Heart right ventricle (tissue), 16 donors: Measurements from ENCODE around the gene AKR1C2. TPM values are rescaled to one million over a fixed set of nuclear protein-coding genes. Genes with fewer than 3 reads are reported as not detected.
"Not testable (repeated sequence)": the region's sequence is repeated elsewhere in the genome, so short reads cannot be mapped to it uniquely, and the experiment has no call there.

Source experiments
- ATAC-seq, 8 donors: fragments of 200-7000 bp; cut with Tn5 transposase; one replicate each; pipeline ENCODE4 v1.9.1; 2020; ENCODE audit warnings: mild to moderate bottlenecking in 8 of 8, moderate library complexity in 8 of 8, moderate number of reproducible peaks in 1 of 8
- DNase-seq, 2 donors: peaks; one replicate each; pipeline ENCODE4 v3.0.0-alpha.2; 2020
- H3K27ac ChIP-seq, 10 donors: fragments of 200-600 bp; sonication (generic) in 2 of 10; one replicate each; pipeline versions ENCODE4 v1.5.0 to v1.8.0; 2020 to 2022; ENCODE audit warnings: mild to moderate bottlenecking in 3 of 10
- H3K27me3 ChIP-seq, 7 donors: fragments of 200-600 bp; one replicate each; pipeline ENCODE4 v1.8.0; 2021 to 2022; ENCODE audit warnings: mild to moderate bottlenecking in 2 of 7
- H3K36me3 ChIP-seq, 9 donors: fragments of 200-600 bp; sonication (generic) in 1 of 9; one replicate each; pipeline versions ENCODE4 v1.5.0 to v1.8.0; 2020 to 2022; ENCODE audit warnings: mild to moderate bottlenecking in 2 of 9
- H3K4me1 ChIP-seq, 9 donors: fragments of 200-600 bp; sonication (generic) in 1 of 9; one replicate each; pipeline versions ENCODE4 v1.5.0 to v1.8.0; 2020 to 2022; ENCODE audit warnings: mild to moderate bottlenecking in 4 of 9
- H3K4me3 ChIP-seq, 10 donors: fragments of 200-600 bp; sonication (generic) in 2 of 10; one replicate each; pipeline versions ENCODE4 v1.5.0 to v1.8.0; 2020 to 2022; ENCODE audit warnings: mild to moderate bottlenecking in 7 of 10, moderate library complexity in 2 of 10
- H3K9me3 ChIP-seq, 11 donors: fragments of 200-600 bp in 10 of 11; sonication (generic) in 2 of 11; one replicate each; pipeline versions ENCODE4 v1.5.0 to v1.8.0; 2013 to 2022; ENCODE audit warnings: mild to moderate bottlenecking in 2 of 11, control low read depth in 1 of 11, moderate library complexity in 1 of 11
- CTCF ChIP-seq, 9 donors: fragments of 200-600 bp; sonication (generic) in 2 of 9; IDR thresholded peaks; one replicate each; pipeline versions ENCODE4 v1.5.0 to v1.8.0; 2021 to 2022; ENCODE audit warnings: antibody characterized with exemption in 9 of 9, mild to moderate bottlenecking in 5 of 9, moderate library complexity in 1 of 9
- WGBS, 2 donors: extraction: QIAGEN DNeasy Blood & Tissue Kit; methylation state at CpG; one replicate each; pipeline ENCODE4 v1.1.7; 2013; ENCODE audit warnings: inconsistent platforms in 1 of 2; 5-methylcytosine and 5-hydroxymethylcytosine counted together
- intact Hi-C, 10 donors: fragments of 100-400 bp; cut with DNase I; formaldehyde crosslinking; loops; one replicate each; pipeline versions ENCODE4 v1.11.1 to v1.14.2; 2022
- polyA plus RNA-seq, 2 donors: library from polyadenylated mRNA; stranded (reverse); fragments of 200-250 nt; gene quantifications; one replicate each; pipeline ENCODE4 v1.2.3, GENCODE V29; 2013
- total RNA-seq, 10 donors: library from RNA; stranded (reverse); fragmentation: NEBNext Ultra II Directional in 3 of 10; extraction: Animal tissue kit (Norgen Biotek cat#: 25700) in 3 of 10; gene quantifications; one replicate each; pipeline versions ENCODE4 v1.2.1 to v1.2.4, GENCODE V29; 2021 to 2023
- donor health status: Arrhythmogenic right ventricular cardiomyopathy.
- donor health status: ischemic (EF 13 %, LVEDD 7.1; RV severe dilation, severe dysfunction).
- donor health status: healthy with polysubstance abuse.
- donor health status: DM: no; HTN: yes; CAD: no.
- donor health status: DM: no; HTN: no; CAD: no.
- donor health status: ischemic (EF 25% LVEDD 6.9; RV normal size, moderate dysfunction).
- donor health status: ischemic (EF 25% LVEDD 5.7; RV mildly dilated, moderate dysfunction).
- donor health status: healthy.
- donor health status: DM: yes; HTN: yes; CAD: no.
- donor health status: Ischemic cardiomyopathy.
- donor health status: ischemic (EF 35%, LVEDD 5.7; RV mildly dilated, moderate dysfunction).
- donor health status: nonischemic (EF 11% LVEDD 7.7; RV severe dilation, severe dysfunction).
- donor health status: DM: yes; HTN: yes; CAD: no.
- donor health status: PGD.
- donor health status: ischemic (EF 29% LVEDD 5.4; RV normal size, mild dysfunction).
- donor health status: nonischemic (EF 23%, LVEDD 6.1; RV moderate dilation, normal function).

AKR1C2 gene
- total and polyA plus RNA-seq, 12 donors = 4.5 to 44.4 (median 20.5) TPM

- intact Hi-C loops = no loop called here
These were observed 57.6 kb downstream of the AKR1C2 start for GRCh38 chr10:4945766-4946717.

GRCh38 chr10:4944841-4945240 lies 58.8 kb downstream of the AKR1C2 start:
- Histone ChIP-seq H3K4me3 (no peak overlapping the region), H3K36me3 (no peaks in the 10 kb centered on the region), H3K27ac (no peak overlapping the region), H3K9me3 (no peaks in the 10 kb centered on the region), H3K27me3 (no peaks in the 10 kb centered on the region), H3K4me1 (peaks cover 0 to 59% (median 24%) of the 10 kb centered on the region in 9 donors)
- DNase-seq (no peak), ATAC-seq (no peak)
- TF ChIP-seq CTCF (IDR thresholded peaks at IDR 0.05) = no peak
- WGBS, 2 donors = 97 to 100% methylated on average over 1 of the region's 1 CpG
- intact Hi-C loops = loop anchor here in 1 of 10 donors (5.0 kb wide), 1 partner anchor 93 kb away; no protein-coding TSS in a partner anchor

More at GRCh38 chr10:4945766-4946717, 57.6 kb downstream of the AKR1C2 start:
- TF ChIP-seq CTCF (IDR thresholded peaks at IDR 0.05) = no peak
- H3K9me3 ChIP-seq = no peaks in the 10 kb centered on the region
- no peaks in the 10 kb centered on the region for H3K36me3 ChIP-seq
- 96 to 100% methylated on average over 2 of the region's 2 CpGs for WGBS, 2 donors
- no peaks in the 10 kb centered on the region for H3K27me3 ChIP-seq
- no peak overlapping the region for H3K4me3 ChIP-seq
- DNase-seq (no peak), ATAC-seq (no peak)
- peaks cover 0 to 57% (median 24%) of the 10 kb centered on the region in 9 donors for H3K4me1 ChIP-seq
- peak overlapping the region in 3 of 10 donors; percentile 19 to 79 (median 63) for H3K27ac ChIP-seq

- ATAC-seq = no peak
- Histone ChIP-seq H3K9me3 (no peaks in the 10 kb centered on the region), H3K36me3 (no peaks in the 10 kb centered on the region), H3K27me3 (no peaks in the 10 kb centered on the region), H3K4me1 (peaks cover 0 to 58% (median 24%) of the 10 kb centered on the region in 9 donors), H3K27ac (peak overlapping the region in 5 of 10 donors; percentile 19 to 63 (median 23)), H3K4me3 (no peak overlapping the region)
- DNase-seq = no peak
- intact Hi-C loops = loop anchor here in 1 of 10 donors (5.0 kb wide), 1 partner anchor 92 kb away; no protein-coding TSS in a partner anchor
- no peak for TF ChIP-seq CTCF (IDR thresholded peaks at IDR 0.05)
- 71 to 79% methylated on average over 2 of the region's 2 CpGs for WGBS, 2 donors
These were observed 59.8 kb downstream of the AKR1C2 start for GRCh38 chr10:4943821-4944220.

- intact Hi-C loops = loop anchor here in 1 of 10 donors (5.0 kb wide), 1 partner anchor 91 kb away; no protein-coding TSS in a partner anchor
- not testable (repeated sequence) for H3K27me3 ChIP-seq, ATAC-seq, H3K9me3 ChIP-seq, H3K4me3 ChIP-seq, DNase-seq, H3K36me3 ChIP-seq
- Histone ChIP-seq H3K27ac (peak overlapping the region in 6 of 10 donors; percentile 20 to 63 (median 49)), H3K4me1 (peaks cover 0 to 54% (median 24%) of the 10 kb centered on the region in 9 donors)
These were observed 60.2 kb downstream of the AKR1C2 start for GRCh38 chr10:4943416-4943815.
